ENCODE data around the gene CLCF1. TPM values are rescaled to one million over a fixed set of nuclear protein-coding genes. Genes with fewer than 3 reads are reported as not detected.

Gene CLCF1
- polyA plus RNA-seq, 1 of the 3 experiments (the other 2 are of a cell fraction): 27.0 TPM

DNA sequence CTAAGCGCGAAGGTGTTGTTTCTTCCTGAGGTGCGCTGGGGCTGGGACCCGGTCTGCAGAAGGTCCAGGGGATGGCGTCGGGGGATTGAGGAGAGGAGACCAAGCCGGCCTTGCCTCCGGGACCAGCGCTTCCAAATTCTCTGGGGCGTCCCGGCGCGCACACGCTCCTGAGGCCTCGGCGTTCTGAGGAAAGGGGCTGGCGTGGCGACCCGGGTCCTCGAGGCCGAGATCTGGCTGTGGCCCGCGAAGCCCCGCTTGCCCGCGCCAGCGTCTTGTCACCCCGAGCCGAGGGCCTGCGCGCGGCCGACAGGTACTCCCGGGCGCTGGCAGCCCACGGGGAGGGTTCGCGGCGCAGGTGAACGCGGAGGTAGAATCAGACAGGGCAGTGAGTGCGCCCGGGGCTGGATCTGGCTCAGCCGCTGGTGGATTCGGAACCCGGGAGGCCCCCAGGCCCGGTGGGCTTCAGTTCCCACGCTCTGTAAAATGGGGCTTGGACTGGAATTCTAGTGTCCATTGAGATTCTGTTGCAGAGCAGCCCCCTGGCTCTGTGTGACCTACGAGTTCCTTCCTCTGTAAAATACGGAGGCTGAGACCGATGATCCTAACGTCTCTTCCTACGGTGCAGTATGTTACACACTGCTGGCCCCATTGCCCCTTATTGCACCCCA is 55.4 kb downstream of the CLCF1 start:
- peak overlapping the region in 1 of 2 experiments; percentile 84; a peak in 2 of 4 replicates for H3K27ac ChIP-seq (ENCODE audit: low read depth in 2 of 2, low read length in 1 of 2)
- H3K9me2 ChIP-seq: no peaks in the 10 kb centered on the region
- H3K27me3 ChIP-seq (ENCODE audit: insufficient read depth): no peaks in the 10 kb centered on the region
- H3K4me2 ChIP-seq: peak overlapping the region; percentile 94
- no peaks in the 10 kb centered on the region for H4K20me1 ChIP-seq (ENCODE audit: insufficient read depth)
- TF ChIP-seq, protein P1, sequence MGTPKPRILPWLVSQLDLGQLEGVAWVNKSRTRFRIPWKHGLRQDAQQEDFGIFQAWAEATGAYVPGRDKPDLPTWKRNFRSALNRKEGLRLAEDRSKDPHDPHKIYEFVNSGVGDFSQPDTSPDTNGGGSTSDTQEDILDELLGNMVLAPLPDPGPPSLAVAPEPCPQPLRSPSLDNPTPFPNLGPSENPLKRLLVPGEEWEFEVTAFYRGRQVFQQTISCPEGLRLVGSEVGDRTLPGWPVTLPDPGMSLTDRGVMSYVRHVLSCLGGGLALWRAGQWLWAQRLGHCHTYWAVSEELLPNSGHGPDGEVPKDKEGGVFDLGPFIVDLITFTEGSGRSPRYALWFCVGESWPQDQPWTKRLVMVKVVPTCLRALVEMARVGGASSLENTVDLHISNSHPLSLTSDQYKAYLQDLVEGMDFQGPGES (IDR thresholded peaks at IDR 0.05; ENCODE audit: low read depth, low read length): no peak
- TF ChIP-seq YY1 (IDR thresholded peaks at IDR 0.05; ENCODE audit: low read depth) (no peak), MEF2A (IDR thresholded peaks at IDR 0.05; ENCODE audit: borderline replicate concordance, low read depth) (no peak), GATA2 (CRISPR knock-in tag; IDR thresholded peaks at IDR 0.05) (no peak), SIN3A (IDR thresholded peaks at IDR 0.05; ENCODE audit: borderline replicate concordance, low read depth, low read length) (0 out of 2 replicates have a peak, but pooled peaks have one; percentile 0), CHD2 (IDR thresholded peaks at IDR 0.05; ENCODE audit: low read length, partially characterized antibody) (no peak), MAX (IDR thresholded peaks at IDR 0.05; ENCODE audit: low read depth) (peak; percentile 21; the same call in 1 of the 2 replicates), RFX5 (IDR thresholded peaks at IDR 0.05; ENCODE audit: low read length) (no peak), JUND (IDR thresholded peaks at IDR 0.05) (no peak)
- DNase-seq: no peak
- H3K9me3 ChIP-seq: no peaks in the 10 kb centered on the region
- H3F3A ChIP-seq (replicated peaks; ENCODE audit: insufficient read depth): peaks cover 23% of the 10 kb centered on the region
- H3K4me3 ChIP-seq (ENCODE audit: low read depth in 2 of 2, low read length in 1 of 2): peak overlapping the region; percentile 83 to 85
- H2AFZ ChIP-seq (ENCODE audit: low read depth): peak overlapping the region; percentile 91
- ChIA-PET POLR2A (interaction anchor here (1.1 to 4.3 kb wide), 7 partner anchors 15 to 78 kb away, joined by 3 to 19 read pairs (median 6); partner anchors contain the start of genes ANKRD13D, GRK2, POLD4 and SSH3), CTCF (interaction anchor here (0.6 to 12.0 kb wide), 56 partner anchors 9 to 396 kb away, joined by 3 to 274 read pairs (median 5); partner anchors contain the start of genes ANKRD13D, GRK2, POLD4 and PPP1CA)
- H3K36me3 ChIP-seq (replicated peaks in 1 of 2; ENCODE audit: control insufficient read depth in 1 of 2, insufficient read depth in 2 of 2, low read length in 1 of 2): no peaks in the 10 kb centered on the region
- 0% methylated on average over 11 of the region's 53 CpGs for WGBS (ENCODE audit: low lambda C conversion rate)
- H3K9ac ChIP-seq: peak overlapping the region; percentile 77
- H3K79me2 ChIP-seq (ENCODE audit: insufficient read depth): 0 out of 2 replicates have a peak, but pooled peaks cover 4% of the 10 kb centered on the region
- H3K4me1 ChIP-seq (ENCODE audit: control insufficient read depth in 1 of 2, insufficient read depth in 2 of 2, low read depth in 1 of 2, low read length in 1 of 2): peaks cover 4 to 9% of the 10 kb centered on the region in 2 experiments; a peak in 1 of 4 replicates

- H3K9me2 ChIP-seq: no peaks in the 10 kb centered on the region
- H3K4me1 ChIP-seq (ENCODE audit: control insufficient read depth in 1 of 2, insufficient read depth in 2 of 2, low read depth in 1 of 2, low read length in 1 of 2): peaks cover 4 to 16% of the 10 kb centered on the region in 2 experiments; a peak in 1 of 4 replicates
- 1% methylated on average over 36 of the region's 55 CpGs for WGBS (ENCODE audit: low lambda C conversion rate)
- 0 out of 2 replicates have a peak, but pooled peaks cover 4% of the 10 kb centered on the region for H3K79me2 ChIP-seq (ENCODE audit: insufficient read depth)
- H3K4me3 ChIP-seq (ENCODE audit: low read depth in 2 of 2, low read length in 1 of 2): peak overlapping the region; percentile 83 to 85
- H3F3A ChIP-seq (replicated peaks; ENCODE audit: insufficient read depth): peaks cover 23% of the 10 kb centered on the region
- H3K27ac ChIP-seq (ENCODE audit: low read depth in 2 of 2, low read length in 1 of 2): peak overlapping the region; percentile 84 to 95
- H3K9me3 ChIP-seq: no peaks in the 10 kb centered on the region
- H2AFZ ChIP-seq (ENCODE audit: low read depth): peak overlapping the region; percentile 91
- ChIA-PET POLR2A (interaction anchor here (1.1 to 4.3 kb wide), 6 partner anchors 14 to 77 kb away, joined by 3 to 19 read pairs (median 6); partner anchors contain the start of genes ANKRD13D, GRK2 and SSH3), CTCF (interaction anchor here (0.6 to 12.0 kb wide), 62 partner anchors 9 to 473 kb away, joined by 3 to 274 read pairs (median 5); partner anchors contain the start of genes ANKRD13D, GRK2, POLD4 and PPP1CA)
- H4K20me1 ChIP-seq (ENCODE audit: insufficient read depth): no peaks in the 10 kb centered on the region
- H3K27me3 ChIP-seq (ENCODE audit: insufficient read depth): no peaks in the 10 kb centered on the region
- peak; percentile 98 for DNase-seq
- peak overlapping the region; percentile 77 for H3K9ac ChIP-seq
- no peaks in the 10 kb centered on the region for H3K36me3 ChIP-seq (replicated peaks in 1 of 2; ENCODE audit: control insufficient read depth in 1 of 2, insufficient read depth in 2 of 2, low read length in 1 of 2)
- peak overlapping the region; percentile 94 for H3K4me2 ChIP-seq
- TF ChIP-seq RCOR1 (IDR thresholded peaks at IDR 0.05; ENCODE audit: low read length) (no peak; the same call in 1 of the 2 replicates), RAD21 (IDR thresholded peaks at IDR 0.05; ENCODE audit: low read length) (peak; percentile 92), CHD2 (IDR thresholded peaks at IDR 0.05; ENCODE audit: low read length, partially characterized antibody) (peak; percentile 4), MXI1 (IDR thresholded peaks at IDR 0.05; ENCODE audit: low read depth, low read length) (peak; percentile 76), SIN3A (IDR thresholded peaks at IDR 0.05; ENCODE audit: borderline replicate concordance, low read depth, low read length) (0 out of 2 replicates have a peak, but pooled peaks have one; percentile 69), RFX5 (IDR thresholded peaks at IDR 0.05; ENCODE audit: low read length) (no peak), POLR2AphosphoS5 (IDR thresholded peaks at IDR 0.05; ENCODE audit: low read depth, low read length) (peak; percentile 63; the same call in 1 of the 2 replicates), ELF1 (IDR thresholded peaks at IDR 0.05) (peak; percentile 68), CTCF (IDR thresholded peaks at IDR 0.05) (peak; percentile 94), TAF1 (IDR thresholded peaks at IDR 0.05; ENCODE audit: borderline replicate concordance, low read depth, low read length) (no peak; the same call in none of the 2 replicates), MAX (IDR thresholded peaks at IDR 0.05; ENCODE audit: low read depth) (peak; percentile 42; the same call in 1 of the 2 replicates), SMC3 (IDR thresholded peaks at IDR 0.05; ENCODE audit: low read depth, low read length) (peak; percentile 89), NFIC (IDR thresholded peaks at IDR 0.05; ENCODE audit: borderline replicate concordance) (no peak)
- TF ChIP-seq, protein P2, sequence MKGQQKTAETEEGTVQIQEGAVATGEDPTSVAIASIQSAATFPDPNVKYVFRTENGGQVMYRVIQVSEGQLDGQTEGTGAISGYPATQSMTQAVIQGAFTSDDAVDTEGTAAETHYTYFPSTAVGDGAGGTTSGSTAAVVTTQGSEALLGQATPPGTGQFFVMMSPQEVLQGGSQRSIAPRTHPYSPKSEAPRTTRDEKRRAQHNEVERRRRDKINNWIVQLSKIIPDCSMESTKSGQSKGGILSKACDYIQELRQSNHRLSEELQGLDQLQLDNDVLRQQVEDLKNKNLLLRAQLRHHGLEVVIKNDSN (IDR thresholded peaks at IDR 0.05; ENCODE audit: borderline replicate concordance, low read depth): no peak
These were observed 56.1 kb downstream of the CLCF1 start for GRCh38 chr11:67317205-67317887.
